HepG2 (cell line): ENCODE measurements around the gene PIGX. TPM values are rescaled to one million over a fixed set of nuclear protein-coding genes. Genes with fewer than 3 reads are reported as not detected.

Source experiments
- ATAC-seq: fragments of 200-7000 bp; cut with Tn5 transposase; 3 replicates; pipeline ENCODE4 v1.9.1; 2020; ENCODE audit warnings: mild to moderate bottlenecking, moderate library complexity
- BruUV-seq: library from RNA; stranded (reverse); fragments of 400-500 nt; replicated peaks from 2 replicates; lab custom pipeline; 2021; lab: Mats Ljungman, UMichigan
- CTCF ChIA-PET: fragments of 300-600 bp; formaldehyde crosslinking; extraction: SDS; loops from one replicate; lab custom pipeline; 2021; ENCODE audit warnings: low total read pairs, inconsistent platforms, low intra/inter-chr PET ratio; lab: Yijun Ruan, JAX
- POLR2A ChIA-PET: fragments of 350-600 bp; sonication (Branson Sonifier 250); formaldehyde crosslinking; loops from one replicate; lab custom pipeline; 2020; ENCODE audit warnings: antibody characterized with exemption, inconsistent platforms; lab: Yijun Ruan, JAX
- DNase-seq: peaks from one replicate; pipeline ENCODE4 v3.0.0-alpha.2; 2015; ENCODE audit warnings: low spot score
- FAIRE-seq: peaks from 3 replicates; lab custom pipeline; 2011; peaks lifted over from hg19 to GRCh38; lab: Jason Lieb, UNC
- H2AFZ ChIP-seq: one replicate; pipeline ENCODE4 v1.6.1; 2011; ENCODE audit warnings: low read length, inconsistent platforms
- H3K27ac ChIP-seq: fragments of 300-600 bp; 3 replicates; pipeline ENCODE4 v1.8.0; 2011; ENCODE audit warnings: mixed run types, mild to moderate bottlenecking, mixed read lengths, low read length, inconsistent platforms; ENCODE audit not compliant: insufficient read depth; ENCODE audit errors: extremely low read length
- H3K27me3 ChIP-seq, 2 experiments: fragments of 200-600 bp in 1 of 2; 2 replicates in 1 of 2; 3 replicates in 1 of 2; pipeline versions ENCODE4 v1.6.0 to v1.8.0; 2011; ENCODE audit warnings: low read length in 2 of 2, mild to moderate bottlenecking in 2 of 2, moderate library complexity in 2 of 2, inconsistent platforms in 1 of 2; ENCODE audit not compliant: insufficient read depth in 2 of 2, control insufficient read depth in 1 of 2
- H3K36me3 ChIP-seq, 2 experiments: fragments of 200-600 bp in 1 of 2; replicated peaks in 1 of 2; 2 replicates in 1 of 2; 3 replicates in 1 of 2; pipeline versions ENCODE4 v1.5.1 to v1.8.0; 2011; ENCODE audit warnings: low read length in 2 of 2, inconsistent platforms in 1 of 2; ENCODE audit not compliant: insufficient read depth in 2 of 2, control insufficient read depth in 1 of 2
- H3K4me1 ChIP-seq: 2 replicates; pipeline ENCODE4 v1.5.1; 2012; ENCODE audit warnings: low read length, inconsistent platforms; ENCODE audit not compliant: insufficient read depth
- H3K4me2 ChIP-seq: 2 replicates; pipeline ENCODE4 v1.6.0; 2011; ENCODE audit warnings: low read depth, low read length, inconsistent platforms
- H3K4me3 ChIP-seq, 3 experiments: fragments of 200-600 bp in 1 of 3; sonication (generic), shearing (Covaris generic) in 1 of 3; replicated peaks in 1 of 3; 2 replicates each; pipeline ENCODE4 v1.5.1; 2011 to 2016; ENCODE audit warnings: low read length in 3 of 3, inconsistent platforms in 2 of 3, low read depth in 2 of 3, mild to moderate bottlenecking in 2 of 3, control low read depth in 1 of 3, mixed read lengths in 1 of 3; ENCODE audit not compliant: insufficient read depth in 1 of 3
- H3K79me2 ChIP-seq: one replicate; pipeline ENCODE4 v1.6.1; 2011; ENCODE audit warnings: low read length, inconsistent platforms; ENCODE audit not compliant: insufficient read depth
- H3K9ac ChIP-seq: 2 replicates; pipeline ENCODE4 v1.6.0; 2011; ENCODE audit warnings: mild to moderate bottlenecking, low read depth, low read length, inconsistent platforms; ENCODE audit not compliant: insufficient read depth
- H3K9me3 ChIP-seq: 2 replicates; pipeline ENCODE4 v1.5.1; 2012; ENCODE audit warnings: mild to moderate bottlenecking, low read length
- H4K20me1 ChIP-seq: 2 replicates; pipeline ENCODE4 v1.6.0; 2011; ENCODE audit warnings: inconsistent platforms, mild to moderate bottlenecking, low read length, moderate library complexity; ENCODE audit not compliant: insufficient read depth
- FOXC1 ChIP-seq: sonication (generic); formaldehyde crosslinking; IDR thresholded peaks from 2 replicates; pipeline ENCODE4 v1.8.0; 2022; ENCODE audit warnings: mild to moderate bottlenecking, missing genetic modification reagents, borderline replicate concordance
- ISL2 ChIP-seq: sonication (generic); formaldehyde crosslinking; IDR thresholded peaks from 2 replicates; pipeline ENCODE4 v1.5.0; 2020; ENCODE audit warnings: missing genetic modification reagents
- KLF13 ChIP-seq: sonication (generic); formaldehyde crosslinking; IDR thresholded peaks from 2 replicates; pipeline ENCODE4 v1.4.0; 2020; ENCODE audit warnings: mild to moderate bottlenecking, missing genetic modification reagents
- MED13 ChIP-seq: sonication (generic); formaldehyde crosslinking; IDR thresholded peaks from 2 replicates; pipeline ENCODE4 v1.5.0; 2020; ENCODE audit warnings: missing genetic modification reagents
- NFE2L1 ChIP-seq: sonication (generic); formaldehyde crosslinking; IDR thresholded peaks from 2 replicates; pipeline ENCODE4 v1.4.0; 2020; ENCODE audit warnings: missing genetic modification reagents, mild to moderate bottlenecking, borderline replicate concordance
- SAFB2 ChIP-seq: sonication (generic); formaldehyde crosslinking; IDR thresholded peaks from 2 replicates; pipeline ENCODE4 v1.5.1; 2020; ENCODE audit warnings: missing genetic modification reagents, low read depth, mild to moderate bottlenecking, borderline replicate concordance
- SP4 ChIP-seq: sonication (generic); formaldehyde crosslinking; IDR thresholded peaks from 2 replicates; pipeline ENCODE4 v1.8.1; 2023; ENCODE audit warnings: mild to moderate bottlenecking, missing genetic modification reagents
- STAG1 ChIP-seq: sonication (generic); formaldehyde crosslinking; IDR thresholded peaks from 2 replicates; pipeline ENCODE4 v1.4.0; 2020; ENCODE audit warnings: missing genetic modification reagents
- ZNF570 ChIP-seq: sonication (generic); formaldehyde crosslinking; IDR thresholded peaks from 2 replicates; pipeline ENCODE4 v1.4.0; 2020; ENCODE audit warnings: mild to moderate bottlenecking, missing genetic modification reagents, borderline replicate concordance
- WGBS: methylation state at CpG from one replicate; pipeline ENCODE4 v1.1.6; 2017; ENCODE audit warnings: low lambda C conversion rate; 5-methylcytosine and 5-hydroxymethylcytosine counted together
- in situ Hi-C: cut with HindIII; loops from 2 replicates; pipeline ENCODE4 v1.10.0; 2017; ENCODE audit warnings: low pct_unique_long_range_greater_than_20kb; ENCODE audit not compliant: extremely low pct_ligation_motif_present
- intact Hi-C: fragments of 100-400 bp; cut with micrococcal nuclease; formaldehyde crosslinking; loops from one replicate; pipeline ENCODE4 v1.10.0; 2022; ENCODE audit not compliant: unreplicated experiment
- polyA plus RNA-seq, 8 experiments: library from polyadenylated mRNA; depleted of rRNA in 3 of 8; stranded (reverse) in 7 of 8; unstranded in 1 of 8; fragments of >200 nt; fragmentation: Illumina TruSeq in 4 of 8; extraction: Trizol in 4 of 8; gene quantifications; 2 replicates each; pipeline versions ENCODE4 v1.2.1 to v1.2.3, GENCODE V29; 2011 to 2016; ENCODE audit warnings: low read depth in 4 of 8, missing spikeins in 1 of 8, mixed read lengths in 1 of 8; ENCODE audit not compliant: insufficient read depth in 1 of 8
- total RNA-seq, 5 experiments: library from RNA; depleted of rRNA; stranded (reverse); fragments of >200 nt; fragmentation: Illumina TruSeq; extraction: Trizol; gene quantifications; 2 replicates each; pipeline ENCODE4 v1.2.3, GENCODE V29; 2016; ENCODE audit warnings: low read depth in 1 of 5
- TF ChIP-seq, protein P1 (sequence below): sonication (generic); formaldehyde crosslinking; IDR thresholded peaks from 2 replicates; pipeline ENCODE4 v1.5.1; 2020; ENCODE audit warnings: missing genetic modification reagents, mild to moderate bottlenecking, borderline replicate concordance
- TF ChIP-seq, protein P2 (sequence below): sonication (generic); formaldehyde crosslinking; IDR thresholded peaks from 2 replicates; pipeline ENCODE4 v1.4.0; 2020; ENCODE audit warnings: low read depth, mild to moderate bottlenecking, missing genetic modification reagents

Gene PIGX
- total and polyA plus RNA-seq, 2 of the 13 experiments (the other 11 are each of a cell fraction or from before 2014, with no cell fraction given): 13.2 to 21.3 TPM

GRCh38 chr3:196707566-196707965 lies 4.6 kb upstream of the PIGX start:
- FAIRE-seq: no peak
- intact Hi-C loops: no loop called here
- Histone ChIP-seq H4K20me1 (no peaks in the 10 kb centered on the region), H3K4me1 (peaks cover 7% of the 10 kb centered on the region), H3K27me3 (no peaks in the 10 kb centered on the region; a peak in 2 of 5 replicates), H3K4me3 (no peak overlapping the region), H3K27ac (no peak overlapping the region), H3K36me3 (no peaks in the 10 kb centered on the region), H2AFZ (no peak overlapping the region), H3K9me3 (no peaks in the 10 kb centered on the region), H3K4me2 (no peak overlapping the region), H3K79me2 (no peaks in the 10 kb centered on the region), H3K9ac (no peak overlapping the region)
- no TSS peak for BruUV-seq
- WGBS: 82% methylated on average over 8 of the region's 8 CpGs
- no peak for DNase-seq
- ChIA-PET POLR2A (no interaction called here), CTCF (no interaction called here)
- no peak for ATAC-seq
- in situ Hi-C loops: no loop called here
- TF ChIP-seq FOXC1 (CRISPR knock-in tag) (no peak), ZNF570 (CRISPR knock-in tag) (no peak), NFE2L1 (CRISPR knock-in tag) (no peak), ISL2 (no peak), MED13 (CRISPR knock-in tag) (no peak)

GRCh38 chr3:196708467-196708866 lies 3.7 kb upstream of the PIGX start:
- POLR2A ChIA-PET: no interaction called here
- 42% methylated on average over 7 of the region's 7 CpGs for WGBS

More at GRCh38 chr3:196708467-196708866, 3.7 kb upstream of the PIGX start:
- ATAC-seq (no peak), DNase-seq (no peak), FAIRE-seq (no peak)
- H3K4me1 ChIP-seq: peaks cover 12% of the 10 kb centered on the region
- intact Hi-C loops: no loop called here
- CTCF ChIA-PET: no interaction called here
- H3K4me2 ChIP-seq: no peak overlapping the region
- H3K9ac ChIP-seq: no peak overlapping the region
- H3K4me3 ChIP-seq: no peak overlapping the region
- H2AFZ ChIP-seq: no peak overlapping the region
- no peaks in the 10 kb centered on the region for H3K9me3 ChIP-seq
- in situ Hi-C loops: no loop called here
- no peak overlapping the region for H3K27ac ChIP-seq
- no peaks in the 10 kb centered on the region for H4K20me1 ChIP-seq
- peaks cover 0 to 4% of the 10 kb centered on the region in 2 experiments; a peak in 1 of 5 replicates for H3K27me3 ChIP-seq
- BruUV-seq: no TSS peak
- H3K79me2 ChIP-seq: no peaks in the 10 kb centered on the region
- TF ChIP-seq SAFB2: no peak
- TF ChIP-seq STAG1 (CRISPR knock-in tag): no peak
- TF ChIP-seq, protein P1, sequence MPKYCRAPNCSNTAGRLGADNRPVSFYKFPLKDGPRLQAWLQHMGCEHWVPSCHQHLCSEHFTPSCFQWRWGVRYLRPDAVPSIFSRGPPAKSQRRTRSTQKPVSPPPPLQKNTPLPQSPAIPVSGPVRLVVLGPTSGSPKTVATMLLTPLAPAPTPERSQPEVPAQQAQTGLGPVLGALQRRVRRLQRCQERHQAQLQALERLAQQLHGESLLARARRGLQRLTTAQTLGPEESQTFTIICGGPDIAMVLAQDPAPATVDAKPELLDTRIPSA (CRISPR knock-in tag): no peak
- TF ChIP-seq SP4 (CRISPR knock-in tag): no peak
- TF ChIP-seq, protein P2, sequence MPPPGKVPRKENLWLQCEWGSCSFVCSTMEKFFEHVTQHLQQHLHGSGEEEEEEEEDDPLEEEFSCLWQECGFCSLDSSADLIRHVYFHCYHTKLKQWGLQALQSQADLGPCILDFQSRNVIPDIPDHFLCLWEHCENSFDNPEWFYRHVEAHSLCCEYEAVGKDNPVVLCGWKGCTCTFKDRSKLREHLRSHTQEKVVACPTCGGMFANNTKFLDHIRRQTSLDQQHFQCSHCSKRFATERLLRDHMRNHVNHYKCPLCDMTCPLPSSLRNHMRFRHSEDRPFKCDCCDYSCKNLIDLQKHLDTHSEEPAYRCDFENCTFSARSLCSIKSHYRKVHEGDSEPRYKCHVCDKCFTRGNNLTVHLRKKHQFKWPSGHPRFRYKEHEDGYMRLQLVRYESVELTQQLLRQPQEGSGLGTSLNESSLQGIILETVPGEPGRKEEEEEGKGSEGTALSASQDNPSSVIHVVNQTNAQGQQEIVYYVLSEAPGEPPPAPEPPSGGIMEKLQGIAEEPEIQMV (CRISPR knock-in tag): no peak
- TF ChIP-seq KLF13 (CRISPR knock-in tag): no peak
- no peaks in the 10 kb centered on the region for H3K36me3 ChIP-seq
